GM12878 (cell line): Measurements from ENCODE around the gene ZSWIM6. TPM values are rescaled to one million over a fixed set of nuclear protein-coding genes. Genes with fewer than 3 reads are reported as not detected.

ENCODE experiments used
- ATAC-seq: fragments of 200-7000 bp; cut with Tn5 transposase; 3 replicates; pipeline ENCODE4 v1.9.1; 2020; ENCODE audit warnings: mild to moderate bottlenecking, moderate library complexity
- BruUV-seq: library from RNA; stranded (reverse); fragments of 400-500 nt; replicated peaks from 2 replicates; lab custom pipeline; 2021; lab: Mats Ljungman, UMichigan
- CTCF ChIA-PET: fragments of 300-600 bp; sonication (Branson Sonifier 250); formaldehyde crosslinking; extraction: SDS; loops from one replicate; lab custom pipeline; 2021; ENCODE audit warnings: inconsistent platforms; lab: Yijun Ruan, JAX
- POLR2A ChIA-PET: fragments of 350-600 bp; formaldehyde crosslinking; extraction: SDS; loops from one replicate; lab custom pipeline; 2021; ENCODE audit warnings: inconsistent platforms; lab: Charles Lee
- RAD21 ChIA-PET: fragments of 300-600 bp; sonication (Branson Sonifier 250); formaldehyde crosslinking; loops from one replicate; lab custom pipeline; 2023; ENCODE audit warnings: antibody characterized with exemption; ENCODE audit not compliant: unreplicated experiment; lab: Charles Lee
- SMC1A ChIA-PET: fragments of 300-600 bp; sonication (Branson Sonifier 250); formaldehyde crosslinking; loops from one replicate; lab custom pipeline; 2023; ENCODE audit not compliant: unreplicated experiment, uncharacterized antibody; lab: Charles Lee
- DNase-seq: peaks from one replicate; pipeline ENCODE4 v3.0.0-alpha.2; 2011; ENCODE audit warnings: low read depth, low spot score
- FAIRE-seq: peaks from 3 replicates; lab custom pipeline; 2011; peaks lifted over from hg19 to GRCh38; lab: Jason Lieb, UNC
- H2AFZ ChIP-seq: 2 replicates; pipeline ENCODE4 v1.6.0; 2011; ENCODE audit warnings: low read depth, low read length, control low read depth; ENCODE audit not compliant: control insufficient read depth
- H3K27ac ChIP-seq: 2 replicates; pipeline ENCODE4 v1.5.1; 2011; ENCODE audit warnings: control low read depth; ENCODE audit not compliant: control insufficient read depth, insufficient read depth
- H3K27me3 ChIP-seq, 2 experiments: replicated peaks in 1 of 2; 2 replicates each; pipeline versions ENCODE4 v1.6.0 to v1.6.1; 2011; ENCODE audit warnings: low read length in 1 of 2; ENCODE audit not compliant: control insufficient read depth in 2 of 2, insufficient read depth in 2 of 2
- H3K36me3 ChIP-seq, 2 experiments: 2 replicates each; pipeline ENCODE4 v1.5.1; 2011; ENCODE audit warnings: low read length in 1 of 2; ENCODE audit not compliant: control insufficient read depth in 2 of 2, insufficient read depth in 2 of 2
- H3K4me1 ChIP-seq: 2 replicates; pipeline ENCODE4 v1.6.1; 2011; ENCODE audit warnings: mild to moderate bottlenecking, low read length, moderate library complexity, mixed read lengths; ENCODE audit not compliant: control insufficient read depth, insufficient read depth
- H3K4me2 ChIP-seq: 2 replicates; pipeline ENCODE4 v1.6.0; 2011; ENCODE audit warnings: control low read depth; ENCODE audit not compliant: control insufficient read depth, insufficient read depth
- H3K4me3 ChIP-seq: fragments of 200-600 bp; sonication (generic); 2 replicates; pipeline ENCODE4 v1.5.1; 2016
- H3K79me2 ChIP-seq: 2 replicates; pipeline ENCODE4 v1.6.0; 2011; ENCODE audit warnings: low read length; ENCODE audit not compliant: control insufficient read depth, insufficient read depth
- H3K9ac ChIP-seq: 2 replicates; pipeline ENCODE4 v1.8.0; 2011; ENCODE audit warnings: low read length, control low read depth, mixed read lengths; ENCODE audit not compliant: control insufficient read depth, insufficient read depth
- H3K9me3 ChIP-seq: replicated peaks from 3 replicates; pipeline ENCODE4 v1.5.1; 2011; ENCODE audit warnings: mild to moderate bottlenecking, low read length; ENCODE audit not compliant: control insufficient read depth, insufficient read depth
- H4K20me1 ChIP-seq: 2 replicates; pipeline ENCODE4 v1.6.0; 2011; ENCODE audit not compliant: control insufficient read depth, insufficient read depth
- BACH1 ChIP-seq: fragments of 450-650 bp; IDR thresholded peaks from 2 replicates; pipeline ENCODE4 v1.6.1; 2017; ENCODE audit warnings: mild to moderate bottlenecking, borderline replicate concordance
- CHD2 ChIP-seq: IDR thresholded peaks from 2 replicates; pipeline ENCODE4 v1.6.1; 2011; ENCODE audit warnings: low read depth, low read length, improper control_type of control experiment, borderline replicate concordance
- CREB1 ChIP-seq: IDR thresholded peaks from 2 replicates; pipeline ENCODE4 v1.6.1; 2012; ENCODE audit warnings: low read depth, mild to moderate bottlenecking, inconsistent platforms
- E2F8 ChIP-seq: fragments of 450-650 bp; IDR thresholded peaks from 2 replicates; pipeline ENCODE4 v1.6.1; 2018; ENCODE audit warnings: mild to moderate bottlenecking, low read depth, moderate library complexity; ENCODE audit not compliant: partially characterized antibody
- FOXK2 ChIP-seq: fragments of 450-650 bp; IDR thresholded peaks from 2 replicates; pipeline ENCODE4 v1.6.1; 2017; ENCODE audit warnings: mild to moderate bottlenecking, moderate library complexity
- HDAC6 ChIP-seq: fragments of 200-600 bp; sonication (generic); IDR thresholded peaks from one replicate; pipeline ENCODE4 v1.8.0; 2017; ENCODE audit warnings: antibody characterized with exemption; ENCODE audit not compliant: unreplicated experiment
- MTA2 ChIP-seq: fragments of 450-650 bp; IDR thresholded peaks from 2 replicates; pipeline ENCODE4 v1.6.1; 2016; ENCODE audit warnings: low read depth, mild to moderate bottlenecking, moderate library complexity
- MYC ChIP-seq: IDR thresholded peaks from 2 replicates; pipeline ENCODE4 v1.6.1; 2011; ENCODE audit warnings: mild to moderate bottlenecking, low read length, moderate library complexity, inconsistent platforms; ENCODE audit not compliant: insufficient read depth, insufficient replicate concordance, insufficient read length, severe bottlenecking
- NKRF ChIP-seq: fragments of 450-650 bp; conservative IDR thresholded peaks from 2 replicates; pipeline ENCODE4 v1.6.1; 2017; ENCODE audit warnings: mild to moderate bottlenecking, moderate library complexity
- NR2C2 ChIP-seq: IDR thresholded peaks from 2 replicates; pipeline ENCODE4 v1.6.1; 2011; ENCODE audit warnings: borderline replicate concordance, low read depth; ENCODE audit not compliant: control insufficient read depth, insufficient read length
- STAT3 ChIP-seq: IDR thresholded peaks from 2 replicates; pipeline ENCODE4 v1.6.1; 2011; ENCODE audit warnings: low read depth, low read length, improper control_type of control experiment
- ZNF622 ChIP-seq: fragments of 450-650 bp; IDR thresholded peaks from 2 replicates; pipeline ENCODE4 v1.6.1; 2017; ENCODE audit warnings: mild to moderate bottlenecking, inconsistent platforms
- ZSCAN29 ChIP-seq: fragments of 450-650 bp; IDR thresholded peaks from 2 replicates; pipeline ENCODE4 v1.6.1; 2017; ENCODE audit warnings: mild to moderate bottlenecking, moderate library complexity
- WGBS: methylation state at CpG from one replicate; pipeline ENCODE4 v1.1.6; 2016; ENCODE audit warnings: low lambda C conversion rate; ENCODE audit not compliant: insufficient replicate concordance, insufficient coverage; ENCODE audit errors: missing lambda C conversion rate; 5-methylcytosine and 5-hydroxymethylcytosine counted together
- in situ Hi-C: fragments of 300-500 bp; cut with MboI; formaldehyde crosslinking; loops from 9 replicates; pipeline ENCODE4 v1.14.3; 2018; ENCODE audit warnings: mixed read lengths
- intact Hi-C: fragments of 100-400 bp; cut with micrococcal nuclease; formaldehyde crosslinking; loops from one replicate; pipeline ENCODE4 v1.14.2; 2022; ENCODE audit not compliant: unreplicated experiment
- polyA plus RNA-seq, 11 experiments: library from polyadenylated mRNA; depleted of rRNA in 4 of 11; unstranded in 6 of 11; stranded (reverse) in 5 of 11; fragments of >200 nt; fragmentation: Nextera tagmentation in 4 of 11; fragmentation: Illumina TruSeq in 1 of 11; extraction: Ambion mirVana in 4 of 11; extraction: Trizol in 1 of 11; gene quantifications; 1 replicate in 1 of 11; 2 replicates in 10 of 11; pipeline versions ENCODE4 v1.2.1 to v1.2.3, GENCODE V29; 2011 to 2016; ENCODE audit warnings: inconsistent platforms in 2 of 11, missing spikeins in 2 of 11, low read depth in 1 of 11
- total RNA-seq, 4 experiments: library from RNA; depleted of rRNA in 3 of 4; stranded (reverse); fragments of >200 nt in 3 of 4; fragmentation: Illumina TruSeq in 1 of 4; extraction: Trizol in 1 of 4; gene quantifications; 2 replicates each; pipeline versions ENCODE4 v1.2.1 to v1.2.3, GENCODE V29; 2013 to 2021
- TF ChIP-seq, protein P1 (sequence below): fragments of 450-650 bp; formaldehyde crosslinking; IDR thresholded peaks from 2 replicates; pipeline ENCODE4 v1.4.0; 2020; ENCODE audit warnings: mild to moderate bottlenecking, moderate library complexity

Gene ZSWIM6
- total and polyA plus RNA-seq, 10 of the 15 experiments (the other 5 are each of a cell fraction or from before 2014, with no cell fraction given): 0.53 to 6.2 (median 3.4) TPM

DNA sequence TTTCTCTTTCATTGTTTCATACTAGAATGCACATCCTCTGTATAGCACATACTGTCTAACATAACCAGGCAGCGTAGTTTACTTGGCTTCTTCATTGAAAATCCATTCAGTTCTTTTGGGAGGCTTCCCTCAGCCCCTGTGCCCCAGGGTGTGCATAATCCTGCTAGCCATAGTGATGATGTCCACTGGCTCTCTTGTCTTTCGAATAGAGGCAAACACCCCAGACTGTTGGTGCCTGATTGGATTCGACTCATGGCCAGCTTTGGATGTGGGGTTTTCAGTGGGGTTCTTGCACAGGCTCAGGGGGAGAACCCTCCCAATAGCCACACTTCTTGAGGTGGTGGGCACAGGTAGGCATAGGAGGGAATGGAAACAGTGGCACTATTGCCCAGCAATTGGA, 53.6 kb downstream of the ZSWIM6 start (continued):
- TF ChIP-seq E2F8: no peak
- TF ChIP-seq, protein P1, sequence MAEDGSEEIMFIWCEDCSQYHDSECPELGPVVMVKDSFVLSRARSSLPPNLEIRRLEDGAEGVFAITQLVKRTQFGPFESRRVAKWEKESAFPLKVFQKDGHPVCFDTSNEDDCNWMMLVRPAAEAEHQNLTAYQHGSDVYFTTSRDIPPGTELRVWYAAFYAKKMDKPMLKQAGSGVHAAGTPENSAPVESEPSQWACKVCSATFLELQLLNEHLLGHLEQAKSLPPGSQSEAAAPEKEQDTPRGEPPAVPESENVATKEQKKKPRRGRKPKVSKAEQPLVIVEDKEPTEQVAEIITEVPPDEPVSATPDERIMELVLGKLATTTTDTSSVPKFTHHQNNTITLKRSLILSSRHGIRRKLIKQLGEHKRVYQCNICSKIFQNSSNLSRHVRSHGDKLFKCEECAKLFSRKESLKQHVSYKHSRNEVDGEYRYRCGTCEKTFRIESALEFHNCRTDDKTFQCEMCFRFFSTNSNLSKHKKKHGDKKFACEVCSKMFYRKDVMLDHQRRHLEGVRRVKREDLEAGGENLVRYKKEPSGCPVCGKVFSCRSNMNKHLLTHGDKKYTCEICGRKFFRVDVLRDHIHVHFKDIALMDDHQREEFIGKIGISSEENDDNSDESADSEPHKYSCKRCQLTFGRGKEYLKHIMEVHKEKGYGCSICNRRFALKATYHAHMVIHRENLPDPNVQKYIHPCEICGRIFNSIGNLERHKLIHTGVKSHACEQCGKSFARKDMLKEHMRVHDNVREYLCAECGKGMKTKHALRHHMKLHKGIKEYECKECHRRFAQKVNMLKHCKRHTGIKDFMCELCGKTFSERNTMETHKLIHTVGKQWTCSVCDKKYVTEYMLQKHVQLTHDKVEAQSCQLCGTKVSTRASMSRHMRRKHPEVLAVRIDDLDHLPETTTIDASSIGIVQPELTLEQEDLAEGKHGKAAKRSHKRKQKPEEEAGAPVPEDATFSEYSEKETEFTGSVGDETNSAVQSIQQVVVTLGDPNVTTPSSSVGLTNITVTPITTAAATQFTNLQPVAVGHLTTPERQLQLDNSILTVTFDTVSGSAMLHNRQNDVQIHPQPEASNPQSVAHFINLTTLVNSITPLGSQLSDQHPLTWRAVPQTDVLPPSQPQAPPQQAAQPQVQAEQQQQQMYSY (CRISPR knock-in tag): no peak
- TF ChIP-seq HDAC6: no peak
- no peak for TF ChIP-seq BACH1

DNA sequence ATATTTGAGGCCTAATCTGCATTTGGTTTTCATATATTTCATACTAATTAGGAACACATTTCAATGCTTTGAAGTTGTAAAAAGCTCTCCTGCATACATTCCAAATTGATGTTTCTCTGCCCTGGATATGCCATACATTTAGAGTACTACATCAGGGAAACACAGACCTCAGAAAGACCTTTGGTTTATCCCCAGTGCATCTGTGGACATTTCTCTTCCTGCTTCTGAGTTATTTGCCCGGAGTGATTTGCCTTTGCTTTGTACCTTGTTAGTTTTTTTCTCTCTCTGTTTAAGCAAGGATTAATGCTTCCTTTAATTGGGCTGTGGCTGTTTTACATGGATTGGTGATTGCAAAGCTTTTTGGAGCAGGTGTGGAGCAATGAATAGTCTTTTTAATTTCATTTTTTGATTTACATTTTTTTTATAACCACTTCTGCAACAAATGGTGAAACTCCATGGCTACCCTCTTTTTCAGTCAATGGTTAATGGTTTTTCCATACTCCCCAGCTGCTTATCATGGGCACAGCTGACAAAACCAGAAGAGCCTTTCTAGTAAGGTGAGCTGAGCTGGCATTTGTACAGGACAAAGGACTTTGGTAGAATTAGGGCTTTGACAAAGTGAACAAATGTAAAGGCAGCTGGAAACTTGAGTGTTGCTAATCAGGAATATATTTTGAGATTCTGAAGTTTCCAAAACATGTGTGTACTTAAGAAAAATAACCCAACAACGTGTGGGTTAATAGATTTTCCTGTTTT, 54.2 kb downstream of the ZSWIM6 start:
- 2% methylated on average over 2 of the region's 2 CpGs for WGBS
- ChIA-PET SMC1A (no interaction called here), POLR2A (no interaction called here), RAD21 (no interaction called here), CTCF (no interaction called here)
- no TSS peak for BruUV-seq
- DNase-seq (no peak), ATAC-seq (no peak), FAIRE-seq (no peak)
- no peaks in the 10 kb centered on the region for H3K36me3 ChIP-seq
- no peak overlapping the region for H3K4me3 ChIP-seq
- H3K9ac ChIP-seq: no peak overlapping the region
- H4K20me1 ChIP-seq: no peaks in the 10 kb centered on the region
- in situ Hi-C loops (no loop called here), intact Hi-C loops (no loop called here)
- no peak overlapping the region for H3K27ac ChIP-seq
- no peaks in the 10 kb centered on the region for H3K4me1 ChIP-seq
- H3K79me2 ChIP-seq: no peaks in the 10 kb centered on the region
- no peak overlapping the region for H2AFZ ChIP-seq
- no peaks in the 10 kb centered on the region for H3K27me3 ChIP-seq
- no peak overlapping the region for H3K4me2 ChIP-seq
- no peaks in the 10 kb centered on the region for H3K9me3 ChIP-seq
- TF ChIP-seq NR2C2 (no peak), MYC (no peak), NKRF (no peak), BACH1 (no peak), STAT3 (no peak), MTA2 (no peak), ZNF622 (no peak), FOXK2 (no peak), CREB1 (no peak), CHD2 (no peak), ZSCAN29 (no peak)
